Activated CD4-positive, alpha-beta memory T cell treated with anti-CD3 and anti-CD28 coated beads, Interleukin-2, amount 10 ng/mL, durations not matched to agents 7 days and 5 days (primary cell): ENCODE measurements around the gene HMGCL. TPM values are rescaled to one million over a fixed set of nuclear protein-coding genes. Genes with fewer than 3 reads are reported as not detected.
A peak's percentile ranks its signal among the peaks of the same experiment; 100 is the strongest.
"Not testable (repeated sequence)": the region's sequence is repeated elsewhere in the genome, so short reads cannot be mapped to it uniquely, and the experiment has no call there.

Experiments used
- CTCF ChIA-PET: fragments of 350-600 bp; sonication (Branson Sonifier 250); formaldehyde crosslinking; loops from one replicate; lab custom pipeline; 2021; ENCODE audit warnings: antibody characterized with exemption, inconsistent platforms; lab: Charles Lee
- POLR2A ChIA-PET: fragments of 350-600 bp; sonication (Branson Sonifier 250); formaldehyde crosslinking; loops from one replicate; lab custom pipeline; 2021; ENCODE audit warnings: antibody characterized with exemption; lab: Charles Lee
- DNase-seq: peaks from one replicate; pipeline ENCODE4 v3.0.0-alpha.2; 2020
- H3K27ac Mint-ChIP-seq: one replicate; pipeline ENCODE4 v1.8.0; 2021; ENCODE audit warnings: mild to moderate bottlenecking, mixed read lengths
- H3K27me3 Mint-ChIP-seq: one replicate; pipeline ENCODE4 v1.8.0; 2021; ENCODE audit warnings: mixed read lengths
- H3K36me3 Mint-ChIP-seq: one replicate; pipeline ENCODE4 v1.8.0; 2021; ENCODE audit warnings: low read depth, mixed read lengths
- H3K4me1 Mint-ChIP-seq: one replicate; pipeline ENCODE4 v1.8.0; 2021; ENCODE audit warnings: mixed read lengths
- H3K4me3 Mint-ChIP-seq: one replicate; pipeline ENCODE4 v1.8.0; 2021; ENCODE audit warnings: mild to moderate bottlenecking, mixed read lengths
- H3K9me3 Mint-ChIP-seq: one replicate; pipeline ENCODE4 v1.8.0; 2021; ENCODE audit warnings: mixed read lengths
- total RNA-seq, 2 experiments: library from RNA; stranded (reverse); gene quantifications; one replicate each; pipeline ENCODE4 v1.2.3, GENCODE V29; 2021

HMGCL gene
- total RNA-seq, 2 experiments from 2014 or later = 33.5 to 35.7 TPM

DNA sequence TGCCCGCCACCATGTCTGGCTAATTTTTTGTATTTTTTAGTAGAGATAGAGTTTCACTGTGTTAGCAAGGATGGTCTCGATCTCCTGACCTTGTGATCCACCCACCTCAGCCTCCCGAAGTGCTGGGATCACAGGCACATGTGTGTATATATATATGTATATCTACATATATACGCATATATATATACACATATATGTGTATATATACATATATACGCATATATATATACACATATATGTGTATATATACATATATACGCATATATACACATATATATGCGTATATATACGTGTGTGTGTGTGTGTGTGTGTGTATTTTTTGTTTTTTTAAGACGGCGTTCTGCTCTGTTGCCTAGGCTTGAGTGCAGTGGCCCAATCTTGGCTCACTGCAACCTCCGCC is 42.1 kb downstream of the HMGCL start:
- ChIA-PET POLR2A (interaction anchor here (1.2 kb wide), 1 partner anchor 42 kb away, joined by 4 read pairs; the partner anchor contains the start of gene HMGCL), CTCF (interaction anchor here (1.9 kb wide), 1 partner anchor 11 kb away, joined by 8 read pairs; no protein-coding TSS in a partner anchor)
- peaks cover 49% of the 10 kb centered on the region for H3K36me3 Mint-ChIP-seq
- not testable (repeated sequence) for DNase-seq, H3K27ac Mint-ChIP-seq, H3K9me3 Mint-ChIP-seq, H3K27me3 Mint-ChIP-seq, H3K4me3 Mint-ChIP-seq
- H3K4me1 Mint-ChIP-seq = peaks cover 30% of the 10 kb centered on the region

DNA sequence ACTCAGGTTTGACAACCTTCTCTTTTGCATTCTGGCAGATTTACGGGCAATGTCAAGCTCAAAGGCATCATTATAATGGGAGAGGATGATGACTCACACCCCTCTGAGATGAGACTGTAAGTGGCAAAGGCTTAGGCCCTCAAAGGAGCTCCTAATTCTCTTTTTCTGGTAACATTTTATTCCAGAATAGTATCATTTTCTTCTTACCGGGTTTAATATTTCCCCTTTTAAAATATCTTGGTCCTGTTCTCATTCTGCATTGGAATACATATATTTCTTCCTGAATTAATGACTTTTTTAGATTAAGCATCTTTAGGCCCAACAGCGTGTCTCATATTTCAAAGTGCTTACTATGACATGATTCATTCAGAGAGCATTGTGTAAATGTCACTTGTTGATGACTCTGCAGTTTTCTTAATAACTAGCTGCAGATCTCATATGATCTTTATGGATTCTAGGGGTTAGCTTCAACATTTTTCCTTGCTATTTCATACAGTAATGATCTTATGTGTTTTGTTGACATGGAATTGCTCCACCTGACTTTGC is 45.3 kb downstream of the HMGCL start:
- CTCF ChIA-PET = interaction anchor here (0.7 to 1.8 kb wide), 10 partner anchors 8 to 240 kb away, joined by 3 to 10 read pairs (median 6); partner anchors contain the start of gene GALE

DNA sequence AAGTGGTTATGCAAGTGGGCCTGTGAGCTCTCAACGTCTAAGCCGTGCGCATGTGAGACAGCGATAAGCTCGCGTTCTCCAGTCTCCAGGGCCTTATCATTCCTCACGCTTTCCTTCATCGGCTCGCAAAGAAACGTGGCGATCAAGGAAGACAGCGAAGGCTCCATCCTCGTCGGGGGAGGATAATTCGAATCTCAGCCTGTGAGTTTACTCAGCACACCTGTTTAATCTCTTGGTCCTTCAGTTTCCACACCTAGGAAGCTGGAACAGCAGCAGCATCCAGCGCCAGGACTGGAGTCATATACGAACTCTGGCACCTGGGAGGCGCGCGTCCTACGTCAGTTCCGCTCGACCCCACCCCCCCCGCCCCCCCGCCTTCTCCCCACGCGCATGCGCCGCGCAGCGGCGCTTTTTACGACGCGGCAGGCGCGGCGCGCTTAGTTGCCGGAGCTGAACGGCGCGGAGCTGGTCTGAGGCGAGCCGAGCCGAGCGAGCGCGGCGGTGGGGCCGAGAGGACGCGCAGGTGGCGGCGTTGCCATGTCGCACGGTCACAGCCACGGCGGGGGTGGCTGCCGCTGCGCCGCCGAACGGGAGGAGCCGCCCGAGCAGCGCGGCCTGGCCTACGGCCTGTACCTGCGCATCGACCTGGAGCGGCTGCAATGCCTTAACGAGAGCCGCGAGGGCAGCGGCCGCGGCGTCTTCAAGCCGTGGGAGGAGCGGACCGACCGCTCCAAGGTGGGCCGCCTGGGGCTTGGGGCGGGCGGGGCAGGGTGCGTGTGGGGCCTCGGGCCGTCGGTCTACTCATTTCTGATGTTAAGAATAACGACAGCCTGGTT is 47.0 kb downstream of the HMGCL start, which contains the start of gene PITHD1:
Gene PITHD1 (plus strand): TSS at position 440 of the 836 bp plus-strand sequence. CDS start 98 bp downstream, at position 538.
- Mint-ChIP-seq H3K27me3 (no peaks in the 10 kb centered on the region), H3K4me1 (peaks cover 56% of the 10 kb centered on the region)
- POLR2A ChIA-PET = interaction anchor here (0.8 to 6.1 kb wide), 20 partner anchors 12 to 254 kb away, joined by 3 to 115 read pairs (median 4); partner anchors contain the start of genes ELOA, GALE, HMGCL and LYPLA2

More for the DNA sequence above, 45.3 kb downstream of the HMGCL start:
- POLR2A ChIA-PET = interaction anchor here (0.5 to 6.1 kb wide), 8 partner anchors 11 to 1815 kb away, joined by 3 to 115 read pairs (median 14); partner anchors contain the start of genes ELOA, GALE, HMGCL and LYPLA2
- Mint-ChIP-seq H3K4me1 (peaks cover 49% of the 10 kb centered on the region), H3K4me3 (peak overlapping the region; percentile 83), H3K36me3 (peaks cover 20% of the 10 kb centered on the region), H3K27me3 (no peaks in the 10 kb centered on the region), H3K27ac (peak overlapping the region; percentile 70), H3K9me3 (no peaks in the 10 kb centered on the region)
- DNase-seq = no peak

DNA sequence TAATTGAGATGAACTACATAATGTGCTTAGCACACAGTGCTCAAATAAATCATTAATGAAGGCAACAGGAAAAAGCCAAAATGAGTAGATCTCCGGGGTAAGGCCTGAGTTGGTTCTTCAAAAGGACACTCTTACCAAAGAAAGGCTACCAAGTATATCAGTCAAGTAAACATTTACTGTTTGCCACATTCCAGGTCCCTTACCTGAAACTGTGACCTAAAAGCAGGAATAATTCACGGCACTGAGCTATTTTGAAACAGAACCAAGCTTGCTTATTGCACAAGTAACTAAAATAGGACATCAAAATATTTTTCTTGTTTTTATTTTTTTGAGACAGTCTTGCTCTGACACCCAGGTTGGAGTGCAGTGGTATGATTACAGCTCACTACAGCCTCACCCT is 49.0 kb downstream of the HMGCL start:
- H3K4me1 Mint-ChIP-seq = peaks cover 59% of the 10 kb centered on the region
- H3K27ac Mint-ChIP-seq = no peak overlapping the region
- H3K27me3 Mint-ChIP-seq = no peaks in the 10 kb centered on the region
- H3K4me3 Mint-ChIP-seq = no peak overlapping the region
- ChIA-PET POLR2A (interaction anchor here (1.4 to 6.1 kb wide), 4 partner anchors 9 to 183 kb away, joined by 3 to 115 read pairs (median 4); partner anchors contain the start of gene LYPLA2), CTCF (interaction anchor here (0.9 to 1.4 kb wide), 3 partner anchors 22 to 34 kb away, joined by 3 to 7 read pairs (median 4); no protein-coding TSS in a partner anchor)
- peaks cover 5% of the 10 kb centered on the region for H3K36me3 Mint-ChIP-seq
- DNase-seq = no peak
- no peaks in the 10 kb centered on the region for H3K9me3 Mint-ChIP-seq

More for the DNA sequence above, 47.0 kb downstream of the HMGCL start, which contains the start of gene PITHD1:
- CTCF ChIA-PET = interaction anchor here (0.5 to 2.5 kb wide), 10 partner anchors 11 to 237 kb away, joined by 3 to 9 read pairs (median 4); partner anchors contain the start of genes ELOA and LYPLA2
- peak; percentile 85 for DNase-seq
- peak within 1 kb of the TSS; percentile 81 for H3K27ac Mint-ChIP-seq
- H3K36me3 Mint-ChIP-seq = peaks cover 11% of the 10 kb centered on the region
- H3K4me3 Mint-ChIP-seq = peak within 1 kb of the TSS; percentile 83
- H3K9me3 Mint-ChIP-seq = no peaks in the 10 kb centered on the region

DNA sequence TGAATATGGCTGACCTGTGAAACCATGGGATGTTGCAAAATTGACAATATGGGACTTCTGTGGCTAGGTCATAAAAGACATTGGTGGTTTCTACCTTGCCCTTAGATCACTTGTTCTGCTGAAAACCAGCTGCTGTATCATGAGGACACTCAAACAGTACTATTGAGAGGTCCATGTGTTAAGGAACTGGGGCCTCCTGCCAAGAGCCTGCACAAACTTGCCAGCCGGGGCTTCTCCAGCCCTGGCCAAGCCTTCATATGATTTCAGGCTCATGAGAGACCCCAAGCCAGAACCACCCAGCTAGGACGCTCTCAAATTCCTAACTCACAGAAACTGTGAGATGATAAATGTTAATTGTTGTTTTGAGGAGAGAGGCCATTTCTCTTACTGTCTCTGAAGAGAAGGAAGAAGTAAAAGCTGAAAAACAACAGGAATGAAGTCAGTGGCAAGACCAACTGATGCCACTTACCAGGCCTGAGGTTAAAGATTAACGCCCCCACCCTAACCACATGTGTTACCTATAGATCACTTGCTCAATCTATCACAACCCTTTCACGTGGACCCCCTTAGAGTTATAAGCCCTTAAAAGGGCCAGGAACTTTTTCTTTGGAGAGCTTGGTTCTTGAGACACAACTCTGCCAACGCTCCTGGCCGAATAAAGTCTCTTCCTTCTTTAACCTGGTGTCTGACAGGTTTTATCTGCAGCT is 50.9 kb downstream of the HMGCL start:
- no peak for DNase-seq
- ChIA-PET POLR2A (interaction anchor here (0.9 to 1.9 kb wide), 4 partner anchors 11 to 215 kb away, joined by 3 to 5 read pairs (median 3); partner anchors contain the start of gene PNRC2), CTCF (interaction anchor here (0.9 to 1.7 kb wide), 9 partner anchors 10 to 137 kb away, joined by 3 to 5 read pairs (median 3); no protein-coding TSS in a partner anchor)
- H3K27me3 Mint-ChIP-seq = no peaks in the 10 kb centered on the region
- no peak overlapping the region for H3K4me3 Mint-ChIP-seq
- H3K4me1 Mint-ChIP-seq = peaks cover 48% of the 10 kb centered on the region
- H3K36me3 Mint-ChIP-seq = no peaks in the 10 kb centered on the region
- H3K27ac Mint-ChIP-seq = no peak overlapping the region
- H3K9me3 Mint-ChIP-seq = no peaks in the 10 kb centered on the region

DNA sequence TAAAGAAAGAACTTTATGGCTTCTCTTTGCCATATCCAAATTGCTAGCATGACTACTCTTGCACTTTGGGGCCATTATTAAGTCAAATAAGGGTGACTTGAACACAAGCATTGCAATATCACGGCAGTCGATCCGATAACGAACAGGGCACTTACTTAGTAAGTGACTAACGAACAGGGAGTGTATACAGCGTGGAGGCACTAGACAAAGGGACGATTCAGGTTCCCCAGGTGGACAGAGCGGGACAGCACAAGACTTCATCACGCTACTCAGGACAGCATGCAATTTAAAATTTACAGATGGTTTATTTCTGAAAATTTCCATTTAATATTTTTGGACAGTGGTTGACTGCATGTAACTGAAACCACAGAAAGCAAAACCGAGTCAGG is 52.4 kb downstream of the HMGCL start:
- no peak for DNase-seq
- Mint-ChIP-seq H3K27me3 (no peaks in the 10 kb centered on the region), H3K4me1 (peaks cover 41% of the 10 kb centered on the region), H3K4me3 (no peak overlapping the region), H3K27ac (no peak overlapping the region), H3K36me3 (no peaks in the 10 kb centered on the region), H3K9me3 (no peaks in the 10 kb centered on the region)
- ChIA-PET CTCF (no interaction called here), POLR2A (no interaction called here)

DNA sequence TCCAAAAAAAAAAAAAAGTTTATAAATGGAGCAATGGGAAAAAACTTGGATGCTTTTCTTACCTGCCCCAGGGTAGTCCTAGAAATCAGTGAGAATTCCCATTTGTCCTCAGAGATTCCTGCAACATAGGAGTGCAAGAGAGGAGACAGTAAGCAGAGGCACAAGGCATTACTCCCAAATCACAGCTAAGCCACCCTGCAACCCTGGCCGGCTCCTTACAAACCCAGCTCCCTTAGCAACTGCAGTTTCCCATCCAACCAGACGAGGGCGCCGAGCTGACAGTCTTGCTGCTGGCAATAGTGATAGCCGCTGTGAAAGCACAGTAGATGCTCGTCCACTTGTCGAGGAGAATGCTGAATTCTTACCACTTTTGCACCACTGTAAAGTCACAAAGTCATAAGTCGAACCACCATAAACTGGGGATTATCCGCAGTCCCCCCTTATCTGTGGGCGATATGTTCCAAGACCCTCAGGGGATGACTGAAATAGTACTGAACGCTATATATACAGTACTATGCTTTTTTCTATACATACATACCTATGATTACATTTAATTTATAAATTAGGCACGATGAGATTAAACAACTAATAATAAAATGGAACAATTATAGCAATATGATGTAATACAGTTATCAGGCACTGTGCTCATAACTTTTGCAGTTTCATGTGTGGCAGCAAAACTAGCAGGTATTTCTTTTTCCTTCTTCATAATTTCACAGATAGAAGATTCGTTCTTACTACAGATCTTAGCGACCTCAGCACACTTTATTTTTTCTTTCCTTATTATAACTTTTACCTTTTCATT is 53.0 kb downstream of the HMGCL start:
- Mint-ChIP-seq H3K27me3 (no peaks in the 10 kb centered on the region), H3K36me3 (no peaks in the 10 kb centered on the region), H3K4me3 (no peak overlapping the region), H3K27ac (no peak overlapping the region), H3K4me1 (peaks cover 37% of the 10 kb centered on the region), H3K9me3 (no peaks in the 10 kb centered on the region)
- POLR2A ChIA-PET = interaction anchor here (1.0 to 2.3 kb wide), 9 partner anchors 20 to 244 kb away, joined by 3 to 13 read pairs (median 4); partner anchors contain the start of genes ELOA, GALE, HMGCL and RPL11
- CTCF ChIA-PET = interaction anchor here (0.6 to 3.4 kb wide), 34 partner anchors 8 to 427 kb away, joined by 3 to 34 read pairs (median 5); partner anchors contain the start of genes CNR2, GALE and HMGCL
- peak; percentile 88 for DNase-seq

DNA sequence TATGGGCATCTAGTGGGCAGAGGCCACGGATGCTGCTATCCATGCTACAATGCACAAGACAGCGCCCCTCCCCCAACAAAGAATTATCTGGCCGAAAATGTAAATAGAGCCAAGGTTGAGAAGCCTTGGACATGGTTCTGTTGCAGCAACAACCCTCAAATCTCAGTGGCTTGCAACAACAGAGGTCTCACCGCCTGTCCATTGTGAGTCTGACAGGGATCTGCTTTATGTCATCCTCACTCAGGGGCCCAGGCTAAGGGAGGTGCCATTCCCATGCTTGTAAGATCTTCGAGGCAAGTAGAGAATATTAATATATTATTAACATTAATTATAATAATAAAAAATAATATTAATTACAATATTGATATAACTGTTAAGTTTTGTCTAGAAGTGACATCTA is 56.5 kb downstream of the HMGCL start:
- Mint-ChIP-seq H3K4me3 (no peak overlapping the region), H3K36me3 (peaks cover 10% of the 10 kb centered on the region), H3K27ac (no peak overlapping the region), H3K4me1 (peaks cover 8% of the 10 kb centered on the region), H3K27me3 (no peaks in the 10 kb centered on the region), H3K9me3 (no peaks in the 10 kb centered on the region)
- DNase-seq = no peak
- ChIA-PET POLR2A (no interaction called here), CTCF (interaction anchor here (0.7 to 1.6 kb wide), 2 partner anchors 13 to 599 kb away, joined by 3 to 4 read pairs; no protein-coding TSS in a partner anchor)

DNA sequence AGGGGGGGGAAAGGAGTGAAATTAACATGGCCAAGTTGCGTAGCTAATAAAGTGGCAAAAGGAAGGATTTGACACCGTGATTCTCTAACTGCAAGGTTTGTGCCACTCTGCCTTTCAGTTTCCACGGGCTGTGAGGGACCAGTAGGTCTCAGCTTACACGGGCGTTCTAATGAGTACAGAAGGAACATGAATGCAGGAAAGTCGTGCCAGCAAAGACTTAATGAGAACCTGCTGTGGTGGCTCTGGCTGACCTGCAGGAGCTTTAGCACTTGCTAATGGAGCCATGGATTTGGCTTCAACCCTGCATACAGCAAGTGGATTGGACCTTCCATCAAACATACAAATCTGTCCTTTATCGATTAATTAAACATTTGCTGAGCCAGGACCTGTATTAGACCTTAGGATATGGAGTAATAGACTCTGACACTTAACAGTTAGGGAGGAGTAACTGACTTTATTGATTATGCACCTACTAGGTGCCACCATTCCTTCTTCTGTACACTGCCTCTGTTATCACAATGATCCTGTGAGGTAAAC is 62.1 kb downstream of the HMGCL start:
- Mint-ChIP-seq H3K4me1 (no peaks in the 10 kb centered on the region), H3K27me3 (no peaks in the 10 kb centered on the region), H3K36me3 (peaks cover 38% of the 10 kb centered on the region), H3K27ac (no peak overlapping the region), H3K9me3 (no peaks in the 10 kb centered on the region), H3K4me3 (no peak overlapping the region)
- CTCF ChIA-PET = interaction anchor here (1.4 kb wide), 1 partner anchor 9 kb away, joined by 7 read pairs; no protein-coding TSS in a partner anchor
- no peak for DNase-seq
- POLR2A ChIA-PET = no interaction called here

DNA sequence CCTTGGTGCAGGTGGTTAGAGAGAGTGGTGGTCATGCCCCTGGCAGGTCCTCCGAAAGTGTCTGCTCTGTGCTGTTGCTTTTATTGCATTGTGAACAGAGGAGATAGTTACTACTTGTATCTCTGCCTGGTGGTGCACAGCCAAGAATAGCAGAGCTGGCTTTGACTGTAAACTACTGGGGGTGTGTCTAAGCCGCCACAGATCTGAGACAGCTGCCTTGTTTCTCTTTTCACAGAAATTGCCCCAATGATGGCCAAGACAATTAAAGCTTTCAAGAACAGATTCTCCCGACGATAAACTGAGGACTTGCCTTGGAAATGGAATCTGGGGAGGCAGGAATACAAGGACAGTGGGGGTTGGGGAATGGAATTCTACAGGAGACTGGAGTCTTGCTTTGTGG is 66.0 kb downstream of the HMGCL start:
- ChIA-PET POLR2A (interaction anchor here (0.7 kb wide), 1 partner anchor 12 kb away, joined by 3 read pairs; no protein-coding TSS in a partner anchor), CTCF (no interaction called here)
- no peaks in the 10 kb centered on the region for H3K4me1 Mint-ChIP-seq
- no peak overlapping the region for H3K27ac Mint-ChIP-seq
- H3K4me3 Mint-ChIP-seq = no peak overlapping the region
- H3K36me3 Mint-ChIP-seq = peaks cover 53% of the 10 kb centered on the region
- no peak for DNase-seq
- no peaks in the 10 kb centered on the region for H3K9me3 Mint-ChIP-seq
- no peaks in the 10 kb centered on the region for H3K27me3 Mint-ChIP-seq

DNA sequence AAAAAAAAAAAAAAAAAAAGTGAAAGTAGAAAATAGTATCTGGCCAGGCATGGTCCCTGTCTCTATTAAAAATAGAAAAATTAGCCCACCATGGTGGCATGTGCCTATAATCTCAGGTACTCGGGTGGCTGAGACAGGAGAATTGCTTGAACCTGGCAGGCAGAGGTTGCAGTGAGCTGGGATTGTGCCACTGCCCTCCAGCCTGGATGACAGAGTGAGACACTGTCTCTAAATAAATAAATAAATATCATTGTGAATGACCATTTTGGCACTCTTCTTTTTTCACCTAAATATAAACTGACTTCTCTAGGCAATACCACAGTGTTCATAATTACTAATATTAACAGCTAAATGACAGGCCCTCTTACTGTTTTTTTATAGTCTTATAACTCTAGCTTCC is 67.4 kb downstream of the HMGCL start:
- Mint-ChIP-seq H3K4me1 (no peaks in the 10 kb centered on the region), H3K27ac (no peak overlapping the region), H3K9me3 (no peaks in the 10 kb centered on the region), H3K36me3 (peaks cover 63% of the 10 kb centered on the region), H3K4me3 (no peak overlapping the region), H3K27me3 (no peaks in the 10 kb centered on the region)
- POLR2A ChIA-PET = no interaction called here
- DNase-seq = no peak
- CTCF ChIA-PET = interaction anchor here (0.9 to 1.6 kb wide), 3 partner anchors 10 to 13 kb away, joined by 3 to 7 read pairs (median 4); no protein-coding TSS in a partner anchor
